Neuron (in vitro differentiated cells): ENCODE data around the gene KBTBD12.
"Not testable (repeated sequence)": the region's sequence is repeated elsewhere in the genome, so short reads cannot be mapped to it uniquely, and the experiment has no call there.

Source experiments
- H2AFZ ChIP-seq: one replicate; pipeline ENCODE4 v1.6.1; 2013; ENCODE audit warnings: low read depth, mild to moderate bottlenecking, inconsistent platforms, low read length, moderate library complexity
- H3K27me3 ChIP-seq: one replicate; pipeline ENCODE4 v1.6.1; 2013; ENCODE audit warnings: low read length; ENCODE audit not compliant: insufficient read depth
- H3K36me3 ChIP-seq: one replicate; pipeline ENCODE4 v1.6.1; 2013; ENCODE audit warnings: low read length; ENCODE audit not compliant: insufficient read depth
- H3K4me1 ChIP-seq: one replicate; pipeline ENCODE4 v1.6.1; 2013; ENCODE audit warnings: low read length; ENCODE audit not compliant: insufficient read depth
- H3K4me3 ChIP-seq: 2 replicates; pipeline ENCODE4 v1.5.1; 2013; ENCODE audit warnings: mild to moderate bottlenecking, low read length, moderate library complexity
- H3K9me3 ChIP-seq: one replicate; pipeline ENCODE4 v1.6.1; 2013; ENCODE audit warnings: low read length

The KBTBD12 gene

DNA sequence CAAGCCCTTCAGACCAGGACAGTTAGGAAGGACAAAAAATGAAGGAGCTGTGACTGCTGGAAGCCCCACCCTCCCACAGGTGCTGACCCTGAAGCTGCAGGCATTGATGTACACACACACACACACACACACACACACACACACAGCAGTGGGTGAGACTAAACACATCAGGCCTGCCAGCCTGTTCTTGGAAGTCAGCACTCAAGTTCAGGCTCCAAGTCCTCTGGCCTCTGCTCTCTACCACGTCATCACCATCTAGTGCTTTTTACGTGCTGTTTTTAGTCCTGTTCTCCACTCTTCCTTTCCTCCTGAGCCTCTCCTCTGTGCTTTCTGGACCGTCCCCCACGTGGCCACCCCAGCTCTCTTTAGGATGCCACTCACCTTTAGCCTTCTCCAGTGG is 5.4 kb upstream of the KBTBD12 start:
- H3K9me3 ChIP-seq = no peaks in the 10 kb centered on the region
- H2AFZ ChIP-seq = no peak overlapping the region
- peaks cover 3% of the 10 kb centered on the region for H3K27me3 ChIP-seq
- H3K4me1 ChIP-seq = no peaks in the 10 kb centered on the region
- no peak overlapping the region for H3K4me3 ChIP-seq
- no peaks in the 10 kb centered on the region for H3K36me3 ChIP-seq

DNA sequence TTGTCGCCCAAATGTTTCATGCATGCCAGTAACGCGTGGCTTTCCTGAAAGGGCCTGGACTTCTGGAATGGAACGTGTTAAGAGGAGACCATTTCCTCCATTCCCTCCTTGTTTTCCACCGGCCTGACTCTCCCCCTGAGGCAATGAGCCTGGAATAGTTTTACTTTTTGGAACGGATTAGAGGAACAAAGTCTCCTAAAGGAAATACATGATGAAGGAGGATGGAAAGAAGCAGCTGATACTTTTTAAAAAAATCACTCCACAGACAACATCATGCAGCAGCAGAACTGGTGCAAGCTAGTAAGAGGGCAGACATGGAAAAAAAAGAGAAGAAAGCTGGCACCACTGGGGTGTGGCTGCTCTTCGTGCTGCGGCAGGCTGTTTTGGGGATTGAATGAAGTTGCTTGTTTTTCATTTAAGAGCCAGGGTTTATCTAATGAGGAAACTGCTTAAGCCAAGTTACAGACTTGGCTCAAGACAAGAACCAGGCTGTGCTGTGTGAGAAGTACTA is 3.6 kb upstream of the KBTBD12 start:
- no peak overlapping the region for H2AFZ ChIP-seq
- H3K9me3 ChIP-seq = no peaks in the 10 kb centered on the region
- H3K4me1 ChIP-seq = no peaks in the 10 kb centered on the region
- H3K27me3 ChIP-seq = peaks cover 6% of the 10 kb centered on the region
- H3K36me3 ChIP-seq = no peaks in the 10 kb centered on the region
- H3K4me3 ChIP-seq = no peak overlapping the region

DNA sequence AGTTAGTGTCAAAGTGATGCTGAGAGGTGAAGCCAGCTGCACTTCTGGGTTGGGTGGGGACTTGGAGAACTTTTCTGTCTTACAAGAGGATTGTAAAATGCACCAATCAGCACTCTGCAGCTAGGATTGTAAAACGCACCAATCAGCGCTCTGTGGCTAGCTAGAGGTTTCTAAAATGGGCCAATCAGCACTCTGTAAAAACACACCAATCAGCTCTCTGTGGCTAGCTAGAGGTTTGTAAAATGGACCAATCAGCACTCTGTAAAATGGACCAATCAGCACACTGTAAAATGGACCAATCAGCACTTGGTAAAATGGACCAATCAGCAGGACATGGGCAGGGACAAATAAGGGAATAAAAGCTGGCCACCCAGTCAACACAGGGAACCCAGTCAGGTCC is 1.2 kb upstream of the KBTBD12 start:
- not testable (repeated sequence) for H3K27me3 ChIP-seq, H3K4me3 ChIP-seq, H3K4me1 ChIP-seq, H3K9me3 ChIP-seq, H2AFZ ChIP-seq, H3K36me3 ChIP-seq

DNA sequence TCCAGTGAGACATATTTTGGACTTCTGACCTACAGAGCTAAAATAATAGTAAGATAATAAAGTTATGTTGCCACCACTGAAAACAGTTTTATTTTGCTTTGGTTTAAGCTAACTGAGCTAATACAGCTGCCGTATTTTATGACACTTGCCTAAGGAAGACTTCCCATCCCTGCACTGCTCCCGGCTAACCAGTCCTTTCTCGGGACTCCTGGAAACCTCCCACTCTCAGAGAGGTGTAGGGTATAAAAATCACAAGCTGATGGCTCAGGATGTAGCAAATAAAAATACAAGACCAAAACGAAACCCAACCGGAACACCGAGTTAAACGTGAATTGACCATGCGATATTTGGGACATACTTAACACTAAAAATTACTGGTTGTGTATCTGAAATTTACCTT is 448 bp upstream of the KBTBD12 start:
- Histone ChIP-seq H3K4me3 (no peak overlapping the region), H3K36me3 (no peaks in the 10 kb centered on the region)

DNA sequence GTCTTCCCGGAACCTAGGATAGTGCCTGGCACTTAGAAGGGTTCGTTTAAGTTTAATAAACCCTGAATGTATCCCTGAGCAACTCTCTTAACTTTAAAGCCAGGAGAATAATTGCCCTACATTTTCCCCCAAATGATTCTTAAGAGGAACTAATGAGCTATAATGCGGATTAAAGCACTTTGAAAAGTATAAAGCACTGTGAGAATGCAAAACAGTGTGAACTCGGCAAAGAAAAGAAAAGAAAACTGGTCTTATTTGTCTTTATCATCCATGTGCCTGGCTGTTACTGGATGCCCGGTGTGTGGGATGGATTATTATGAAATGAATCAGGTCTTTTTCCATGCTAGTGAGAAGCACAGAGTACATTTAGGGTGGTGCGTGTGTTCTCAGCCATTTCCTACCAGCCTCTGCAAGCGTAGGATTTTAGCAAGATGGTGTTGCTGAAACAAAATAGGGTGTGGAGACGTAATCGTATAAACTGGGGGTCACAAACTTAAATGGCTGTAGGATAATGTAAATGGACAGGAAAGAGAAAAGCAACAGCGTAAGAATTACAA is 983 bp downstream of the KBTBD12 start:
- H3K4me3 ChIP-seq = no peak overlapping the region
- H3K9me3 ChIP-seq = no peaks in the 10 kb centered on the region
- no peaks in the 10 kb centered on the region for H3K36me3 ChIP-seq
- H3K27me3 ChIP-seq = peaks cover 3% of the 10 kb centered on the region
- H3K4me1 ChIP-seq = no peaks in the 10 kb centered on the region
- no peak overlapping the region for H2AFZ ChIP-seq

More for the DNA sequence above, 448 bp upstream of the KBTBD12 start:
- H2AFZ ChIP-seq = no peak overlapping the region
- H3K27me3 ChIP-seq = peaks cover 6% of the 10 kb centered on the region
- no peaks in the 10 kb centered on the region for H3K9me3 ChIP-seq
- H3K4me1 ChIP-seq = no peaks in the 10 kb centered on the region

DNA sequence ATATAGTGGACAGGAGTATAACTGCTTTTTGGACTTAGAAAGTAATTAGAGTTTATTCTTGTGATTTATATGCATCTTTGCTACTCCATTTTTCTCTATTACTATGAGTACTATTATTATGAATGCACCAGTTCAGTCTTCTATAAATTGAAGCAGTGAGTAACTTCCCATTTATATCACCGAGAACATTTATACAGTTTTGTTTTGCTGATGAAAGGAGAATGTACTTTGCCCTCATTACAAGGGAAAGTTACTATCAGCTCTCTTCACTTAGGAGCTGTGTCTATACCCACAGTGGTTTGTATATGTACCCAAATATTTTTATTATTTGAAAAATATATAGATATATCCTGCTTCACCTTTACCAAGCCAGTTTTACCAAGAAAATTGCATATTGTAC is 5.7 kb downstream of the KBTBD12 start:
- Histone ChIP-seq H2AFZ (no peak overlapping the region), H3K4me3 (no peak overlapping the region), H3K9me3 (no peaks in the 10 kb centered on the region), H3K4me1 (no peaks in the 10 kb centered on the region), H3K36me3 (no peaks in the 10 kb centered on the region), H3K27me3 (peaks cover 15% of the 10 kb centered on the region)

DNA sequence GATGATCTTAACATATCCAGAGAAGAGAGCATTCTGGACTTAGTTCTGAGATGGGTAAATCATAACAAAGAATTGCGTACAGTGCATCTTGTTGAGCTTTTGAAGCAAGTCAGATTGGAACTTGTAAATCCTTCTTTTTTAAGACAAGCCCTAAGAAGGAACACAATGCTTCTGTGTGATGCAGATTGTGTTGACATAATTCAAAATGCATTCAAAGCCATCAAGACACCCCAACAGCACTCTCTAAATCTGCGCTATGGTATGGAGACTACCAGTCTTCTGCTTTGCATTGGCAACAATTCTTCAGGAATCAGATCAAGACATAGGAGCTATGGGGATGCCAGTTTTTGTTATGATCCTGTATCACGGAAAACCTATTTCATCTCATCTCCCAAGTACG is 8.6 kb downstream of the KBTBD12 start:
- H3K4me3 ChIP-seq = no peak overlapping the region
- H3K4me1 ChIP-seq = no peaks in the 10 kb centered on the region
- no peaks in the 10 kb centered on the region for H3K9me3 ChIP-seq
- no peaks in the 10 kb centered on the region for H3K36me3 ChIP-seq
- peaks cover 19% of the 10 kb centered on the region for H3K27me3 ChIP-seq
- no peak overlapping the region for H2AFZ ChIP-seq

DNA sequence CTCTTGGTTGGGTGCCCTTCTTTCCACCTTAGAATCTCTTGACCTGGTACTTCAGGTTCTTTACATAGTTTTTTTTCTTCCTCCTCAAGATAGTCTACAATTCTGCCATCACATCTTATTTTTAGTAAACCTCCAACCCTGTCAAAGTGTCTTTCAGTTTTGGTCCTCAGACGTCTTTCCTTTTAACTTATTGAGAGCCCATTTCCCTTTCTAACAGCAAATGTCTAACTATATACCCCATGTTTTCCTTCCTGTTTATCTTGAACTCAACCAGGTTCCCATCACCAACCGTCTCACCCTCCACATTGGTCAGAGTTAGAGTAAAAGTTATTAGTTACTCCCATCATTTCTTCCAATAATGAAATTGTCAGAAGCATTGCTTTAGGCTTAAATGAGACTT is 10.4 kb downstream of the KBTBD12 start:
- no peak overlapping the region for H2AFZ ChIP-seq
- peaks cover 19% of the 10 kb centered on the region for H3K27me3 ChIP-seq
- no peak overlapping the region for H3K4me3 ChIP-seq
- H3K36me3 ChIP-seq = no peaks in the 10 kb centered on the region
- no peaks in the 10 kb centered on the region for H3K4me1 ChIP-seq
- no peaks in the 10 kb centered on the region for H3K9me3 ChIP-seq

DNA sequence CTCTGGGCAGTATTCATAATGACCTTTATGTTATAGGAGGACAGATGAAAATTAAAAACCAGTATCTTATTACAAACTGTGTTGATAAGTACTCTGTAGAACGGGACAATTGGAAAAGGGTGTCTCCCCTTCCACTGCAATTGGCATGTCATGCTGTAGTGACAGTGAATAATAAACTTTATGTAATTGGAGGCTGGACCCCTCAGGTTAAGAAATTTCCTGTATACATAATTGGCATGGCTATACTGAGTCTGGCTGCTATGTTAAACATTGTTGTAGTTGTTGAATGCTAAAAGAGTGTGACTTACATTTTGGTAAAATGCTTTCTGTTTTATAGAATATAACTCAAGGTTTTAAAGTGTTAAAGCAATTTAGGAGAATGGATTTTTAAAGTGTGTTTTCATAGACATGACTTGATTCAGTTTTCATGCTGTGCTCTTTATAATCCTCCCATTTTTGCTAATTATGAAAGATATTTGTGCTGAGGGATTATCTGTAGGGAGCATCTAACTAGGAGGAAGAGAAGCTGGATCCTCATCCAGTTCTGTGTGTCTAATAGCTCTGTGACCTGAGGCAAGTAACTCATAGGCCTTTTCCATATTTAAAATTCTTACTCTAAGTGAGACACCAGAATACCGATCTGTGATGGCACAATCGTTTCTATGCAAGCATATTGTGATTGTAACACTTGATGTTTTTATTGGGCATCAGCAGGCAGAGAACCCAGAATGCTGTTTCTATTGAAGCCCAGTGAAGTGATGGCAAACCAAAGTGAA is 13.0 kb downstream of the KBTBD12 start:
- peaks cover 15% of the 10 kb centered on the region for H3K27me3 ChIP-seq
- H3K9me3 ChIP-seq = no peaks in the 10 kb centered on the region
- H3K4me3 ChIP-seq = no peak overlapping the region
- no peaks in the 10 kb centered on the region for H3K4me1 ChIP-seq
- H3K36me3 ChIP-seq = no peaks in the 10 kb centered on the region
- H2AFZ ChIP-seq = no peak overlapping the region

DNA sequence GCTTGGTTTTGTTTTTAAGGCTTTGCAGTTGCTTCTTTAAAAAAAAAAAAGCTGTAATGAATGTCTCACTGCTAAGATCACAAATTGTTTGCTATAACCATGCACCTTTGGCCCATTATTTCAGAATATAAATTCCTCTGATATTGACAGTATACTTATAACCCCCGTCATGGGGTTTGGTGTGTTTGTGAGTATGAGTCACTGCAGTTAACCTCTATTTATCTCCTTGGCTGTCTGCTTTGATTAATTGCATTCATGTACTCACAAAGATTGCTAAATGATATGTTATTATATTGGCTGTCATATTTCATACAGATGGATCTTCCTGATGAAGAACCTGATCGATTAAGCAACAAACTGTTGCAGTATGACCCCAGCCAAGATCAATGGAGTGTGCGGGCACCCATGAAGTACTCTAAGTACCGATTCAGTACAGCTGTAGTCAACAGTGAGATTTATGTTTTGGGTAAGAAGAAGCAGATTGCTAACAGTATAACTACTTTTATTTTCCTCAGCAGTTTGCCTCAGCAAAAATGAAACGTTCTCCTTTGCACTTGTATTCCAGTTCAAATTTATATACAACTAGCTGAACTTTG is 14.9 kb downstream of the KBTBD12 start:
- no peaks in the 10 kb centered on the region for H3K36me3 ChIP-seq

DNA sequence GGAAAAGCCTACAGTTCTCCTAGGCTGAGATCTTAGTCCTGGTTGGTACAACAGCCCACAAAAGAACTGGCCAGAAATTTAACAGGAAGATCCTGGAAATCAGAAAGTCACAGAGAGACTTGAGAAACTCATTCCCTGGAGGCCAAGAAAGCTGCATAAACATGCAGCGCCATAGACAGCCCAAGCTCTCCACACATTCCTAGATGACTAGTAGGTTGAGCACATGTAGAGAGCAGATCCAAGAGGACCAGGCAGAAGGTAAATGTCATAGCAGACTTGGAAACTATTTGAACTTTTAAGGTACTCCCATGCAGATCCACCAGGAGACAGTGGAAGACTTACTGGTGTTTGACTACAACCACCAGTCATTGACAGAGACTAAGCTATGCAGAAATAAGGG is 18.4 kb downstream of the KBTBD12 start:
- no peak overlapping the region for H2AFZ ChIP-seq
- H3K27me3 ChIP-seq = peaks cover 12% of the 10 kb centered on the region
- H3K9me3 ChIP-seq = no peaks in the 10 kb centered on the region
- H3K4me3 ChIP-seq = no peak overlapping the region
- H3K36me3 ChIP-seq = no peaks in the 10 kb centered on the region
- no peaks in the 10 kb centered on the region for H3K4me1 ChIP-seq

More for the DNA sequence above, 14.9 kb downstream of the KBTBD12 start:
- Histone ChIP-seq H3K4me1 (no peaks in the 10 kb centered on the region), H2AFZ (no peak overlapping the region), H3K27me3 (peaks cover 16% of the 10 kb centered on the region), H3K4me3 (no peak overlapping the region), H3K9me3 (no peaks in the 10 kb centered on the region)

DNA sequence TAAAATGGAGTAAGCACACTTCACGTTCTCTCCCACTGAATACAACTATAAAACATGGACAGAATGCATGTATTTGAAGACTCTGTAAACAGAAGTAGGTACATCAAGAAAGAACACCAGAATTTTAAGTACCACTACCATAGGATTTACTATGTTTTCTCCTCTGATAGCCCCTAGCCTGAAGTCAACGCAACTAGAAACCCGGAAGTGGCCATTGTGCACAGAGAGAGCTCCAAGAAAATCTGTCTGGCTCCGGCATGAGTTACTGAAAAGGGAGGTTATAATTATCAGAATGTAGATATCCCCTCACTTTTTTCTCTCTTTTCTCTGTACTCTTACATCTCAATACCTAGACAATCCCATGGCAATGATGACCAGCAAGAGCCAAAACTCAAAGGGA is 23.8 kb downstream of the KBTBD12 start:
- peaks cover 10% of the 10 kb centered on the region for H3K27me3 ChIP-seq

DNA sequence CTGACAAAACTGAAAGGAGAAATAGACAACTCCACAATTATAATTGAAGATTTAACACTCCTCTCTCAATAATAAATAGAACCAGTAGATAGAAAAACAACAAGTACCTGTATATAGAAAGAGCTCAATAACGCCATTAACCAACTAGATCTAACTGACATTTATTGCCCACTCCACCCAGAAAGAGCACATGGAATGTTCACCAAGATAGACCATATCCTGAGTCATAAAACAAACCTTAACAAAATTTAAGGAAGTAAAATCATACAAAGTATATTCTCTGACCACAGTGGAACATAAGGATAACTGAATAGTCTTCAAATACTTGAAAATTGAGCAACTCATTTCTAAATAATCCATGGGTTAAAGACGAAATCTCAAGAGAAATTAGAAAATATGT is 25.1 kb downstream of the KBTBD12 start:
- peaks cover 10% of the 10 kb centered on the region for H3K27me3 ChIP-seq

More for the DNA sequence above, 23.8 kb downstream of the KBTBD12 start:
- Histone ChIP-seq H2AFZ (no peak overlapping the region), H3K4me1 (no peaks in the 10 kb centered on the region), H3K4me3 (no peak overlapping the region), H3K36me3 (no peaks in the 10 kb centered on the region), H3K9me3 (no peaks in the 10 kb centered on the region)

More for the DNA sequence above, 25.1 kb downstream of the KBTBD12 start:
- Histone ChIP-seq H2AFZ (no peak overlapping the region), H3K4me3 (no peak overlapping the region), H3K9me3 (no peaks in the 10 kb centered on the region), H3K4me1 (no peaks in the 10 kb centered on the region), H3K36me3 (no peaks in the 10 kb centered on the region)
